HepG2 (cell line): ENCODE measurements around the gene TMEM235. TPM values are rescaled to one million over a fixed set of nuclear protein-coding genes. Genes with fewer than 3 reads are reported as not detected.

Source experiments
- DPF2 ChIP-seq: sonication (generic); formaldehyde crosslinking; IDR thresholded peaks from 2 replicates; pipeline ENCODE4 v1.4.0; 2020; ENCODE audit warnings: mild to moderate bottlenecking, low read depth, missing genetic modification reagents, borderline replicate concordance
- FOXK1 ChIP-seq: sonication (generic); formaldehyde crosslinking; IDR thresholded peaks from 2 replicates; pipeline ENCODE4 v1.4.0; 2020; ENCODE audit warnings: low read depth, missing genetic modification reagents, borderline replicate concordance
- LRRFIP1 ChIP-seq: sonication (generic); formaldehyde crosslinking; conservative IDR thresholded peaks from 2 replicates; pipeline ENCODE4 v1.4.0; 2020; ENCODE audit warnings: missing genetic modification reagents
- POLR2AphosphoS5 ChIP-seq: IDR thresholded peaks from 2 replicates; pipeline ENCODE4 v1.6.1; 2012; ENCODE audit warnings: low read depth, low read length
- SUZ12 ChIP-seq: fragments of 150-350 bp; IDR thresholded peaks from 2 replicates; pipeline ENCODE4 v1.6.1; 2014; ENCODE audit warnings: low read depth, low read length
- TMF1 ChIP-seq: sonication (generic); formaldehyde crosslinking; IDR thresholded peaks from 2 replicates; pipeline ENCODE4 v1.8.1; 2022; ENCODE audit warnings: low read depth, missing genetic modification reagents
- ZNF292 ChIP-seq: sonication (generic); formaldehyde crosslinking; IDR thresholded peaks from 2 replicates; pipeline ENCODE4 v1.8.1; 2022; ENCODE audit warnings: mild to moderate bottlenecking, low read depth, missing genetic modification reagents, borderline replicate concordance
- ZNF724P ChIP-seq: sonication (generic); formaldehyde crosslinking; IDR thresholded peaks from 2 replicates; pipeline ENCODE4 v1.8.0; 2022; ENCODE audit warnings: missing genetic modification reagents, borderline replicate concordance
- ZNF841 ChIP-seq: sonication (generic); formaldehyde crosslinking; IDR thresholded peaks from 2 replicates; pipeline ENCODE4 v1.8.1; 2023; ENCODE audit warnings: missing genetic modification reagents, borderline replicate concordance
- polyA plus RNA-seq, 8 experiments: library from polyadenylated mRNA; depleted of rRNA in 3 of 8; stranded (reverse) in 7 of 8; unstranded in 1 of 8; fragments of >200 nt; fragmentation: Illumina TruSeq in 4 of 8; extraction: Trizol in 4 of 8; gene quantifications; 2 replicates each; pipeline versions ENCODE4 v1.2.1 to v1.2.3, GENCODE V29; 2011 to 2016; ENCODE audit warnings: low read depth in 4 of 8, missing spikeins in 1 of 8, mixed read lengths in 1 of 8; ENCODE audit not compliant: insufficient read depth in 1 of 8
- total RNA-seq, 5 experiments: library from RNA; depleted of rRNA; stranded (reverse); fragments of >200 nt; fragmentation: Illumina TruSeq; extraction: Trizol; gene quantifications; 2 replicates each; pipeline ENCODE4 v1.2.3, GENCODE V29; 2016; ENCODE audit warnings: low read depth in 1 of 5
- TF ChIP-seq, protein P1 (sequence below): sonication (generic); formaldehyde crosslinking; IDR thresholded peaks from 2 replicates; pipeline ENCODE4 v1.4.0; 2020; ENCODE audit warnings: mild to moderate bottlenecking, missing genetic modification reagents, borderline replicate concordance
- TF ChIP-seq, protein P2 (sequence below): sonication (generic); formaldehyde crosslinking; IDR thresholded peaks from 2 replicates; pipeline ENCODE4 v1.5.1; 2020; ENCODE audit warnings: mild to moderate bottlenecking, missing genetic modification reagents, borderline replicate concordance
- TF ChIP-seq, protein P3 (sequence below): IDR thresholded peaks from 2 replicates; pipeline ENCODE4 v1.6.1; 2016; ENCODE audit warnings: missing compliant biosample characterization, missing genetic modification reagents, borderline replicate concordance

TMEM235 gene
- total and polyA plus RNA-seq, 2 of the 13 experiments (the other 11 are each of a cell fraction or from before 2014, with no cell fraction given) = not detected

GRCh38 chr17:78250891-78251772 is 19.7 kb downstream of the TMEM235 start (continued):
- TF ChIP-seq, protein P1, sequence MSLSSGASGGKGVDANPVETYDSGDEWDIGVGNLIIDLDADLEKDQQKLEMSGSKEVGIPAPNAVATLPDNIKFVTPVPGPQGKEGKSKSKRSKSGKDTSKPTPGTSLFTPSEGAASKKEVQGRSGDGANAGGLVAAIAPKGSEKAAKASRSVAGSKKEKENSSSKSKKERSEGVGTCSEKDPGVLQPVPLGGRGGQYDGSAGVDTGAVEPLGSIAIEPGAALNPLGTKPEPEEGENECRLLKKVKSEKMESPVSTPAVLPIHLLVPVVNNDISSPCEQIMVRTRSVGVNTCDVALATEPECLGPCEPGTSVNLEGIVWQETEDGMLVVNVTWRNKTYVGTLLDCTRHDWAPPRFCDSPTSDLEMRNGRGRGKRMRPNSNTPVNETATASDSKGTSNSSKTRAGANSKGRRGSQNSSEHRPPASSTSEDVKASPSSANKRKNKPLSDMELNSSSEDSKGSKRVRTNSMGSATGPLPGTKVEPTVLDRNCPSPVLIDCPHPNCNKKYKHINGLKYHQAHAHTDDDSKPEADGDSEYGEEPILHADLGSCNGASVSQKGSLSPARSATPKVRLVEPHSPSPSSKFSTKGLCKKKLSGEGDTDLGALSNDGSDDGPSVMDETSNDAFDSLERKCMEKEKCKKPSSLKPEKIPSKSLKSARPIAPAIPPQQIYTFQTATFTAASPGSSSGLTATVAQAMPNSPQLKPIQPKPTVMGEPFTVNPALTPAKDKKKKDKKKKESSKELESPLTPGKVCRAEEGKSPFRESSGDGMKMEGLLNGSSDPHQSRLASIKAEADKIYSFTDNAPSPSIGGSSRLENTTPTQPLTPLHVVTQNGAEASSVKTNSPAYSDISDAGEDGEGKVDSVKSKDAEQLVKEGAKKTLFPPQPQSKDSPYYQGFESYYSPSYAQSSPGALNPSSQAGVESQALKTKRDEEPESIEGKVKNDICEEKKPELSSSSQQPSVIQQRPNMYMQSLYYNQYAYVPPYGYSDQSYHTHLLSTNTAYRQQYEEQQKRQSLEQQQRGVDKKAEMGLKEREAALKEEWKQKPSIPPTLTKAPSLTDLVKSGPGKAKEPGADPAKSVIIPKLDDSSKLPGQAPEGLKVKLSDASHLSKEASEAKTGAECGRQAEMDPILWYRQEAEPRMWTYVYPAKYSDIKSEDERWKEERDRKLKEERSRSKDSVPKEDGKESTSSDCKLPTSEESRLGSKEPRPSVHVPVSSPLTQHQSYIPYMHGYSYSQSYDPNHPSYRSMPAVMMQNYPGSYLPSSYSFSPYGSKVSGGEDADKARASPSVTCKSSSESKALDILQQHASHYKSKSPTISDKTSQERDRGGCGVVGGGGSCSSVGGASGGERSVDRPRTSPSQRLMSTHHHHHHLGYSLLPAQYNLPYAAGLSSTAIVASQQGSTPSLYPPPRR = no peak
- TF ChIP-seq, protein P2, sequence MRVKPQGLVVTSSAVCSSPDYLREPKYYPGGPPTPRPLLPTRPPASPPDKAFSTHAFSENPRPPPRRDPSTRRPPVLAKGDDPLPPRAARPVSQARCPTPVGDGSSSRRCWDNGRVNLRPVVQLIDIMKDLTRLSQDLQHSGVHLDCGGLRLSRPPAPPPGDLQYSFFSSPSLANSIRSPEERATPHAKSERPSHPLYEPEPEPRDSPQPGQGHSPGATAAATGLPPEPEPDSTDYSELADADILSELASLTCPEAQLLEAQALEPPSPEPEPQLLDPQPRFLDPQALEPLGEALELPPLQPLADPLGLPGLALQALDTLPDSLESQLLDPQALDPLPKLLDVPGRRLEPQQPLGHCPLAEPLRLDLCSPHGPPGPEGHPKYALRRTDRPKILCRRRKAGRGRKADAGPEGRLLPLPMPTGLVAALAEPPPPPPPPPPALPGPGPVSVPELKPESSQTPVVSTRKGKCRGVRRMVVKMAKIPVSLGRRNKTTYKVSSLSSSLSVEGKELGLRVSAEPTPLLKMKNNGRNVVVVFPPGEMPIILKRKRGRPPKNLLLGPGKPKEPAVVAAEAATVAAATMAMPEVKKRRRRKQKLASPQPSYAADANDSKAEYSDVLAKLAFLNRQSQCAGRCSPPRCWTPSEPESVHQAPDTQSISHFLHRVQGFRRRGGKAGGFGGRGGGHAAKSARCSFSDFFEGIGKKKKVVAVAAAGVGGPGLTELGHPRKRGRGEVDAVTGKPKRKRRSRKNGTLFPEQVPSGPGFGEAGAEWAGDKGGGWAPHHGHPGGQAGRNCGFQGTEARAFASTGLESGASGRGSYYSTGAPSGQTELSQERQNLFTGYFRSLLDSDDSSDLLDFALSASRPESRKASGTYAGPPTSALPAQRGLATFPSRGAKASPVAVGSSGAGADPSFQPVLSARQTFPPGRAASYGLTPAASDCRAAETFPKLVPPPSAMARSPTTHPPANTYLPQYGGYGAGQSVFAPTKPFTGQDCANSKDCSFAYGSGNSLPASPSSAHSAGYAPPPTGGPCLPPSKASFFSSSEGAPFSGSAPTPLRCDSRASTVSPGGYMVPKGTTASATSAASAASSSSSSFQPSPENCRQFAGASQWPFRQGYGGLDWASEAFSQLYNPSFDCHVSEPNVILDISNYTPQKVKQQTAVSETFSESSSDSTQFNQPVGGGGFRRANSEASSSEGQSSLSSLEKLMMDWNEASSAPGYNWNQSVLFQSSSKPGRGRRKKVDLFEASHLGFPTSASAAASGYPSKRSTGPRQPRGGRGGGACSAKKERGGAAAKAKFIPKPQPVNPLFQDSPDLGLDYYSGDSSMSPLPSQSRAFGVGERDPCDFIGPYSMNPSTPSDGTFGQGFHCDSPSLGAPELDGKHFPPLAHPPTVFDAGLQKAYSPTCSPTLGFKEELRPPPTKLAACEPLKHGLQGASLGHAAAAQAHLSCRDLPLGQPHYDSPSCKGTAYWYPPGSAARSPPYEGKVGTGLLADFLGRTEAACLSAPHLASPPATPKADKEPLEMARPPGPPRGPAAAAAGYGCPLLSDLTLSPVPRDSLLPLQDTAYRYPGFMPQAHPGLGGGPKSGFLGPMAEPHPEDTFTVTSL = no peak
- TF ChIP-seq ZNF292 (CRISPR knock-in tag) (no peak), ZNF841 (no peak), LRRFIP1 (CRISPR knock-in tag) (no peak), POLR2AphosphoS5 (no peak), DPF2 (no peak), ZNF724P (peak; percentile 52), TMF1 (CRISPR knock-in tag) (no peak), SUZ12 (no peak), FOXK1 (CRISPR knock-in tag) (peak; percentile 41; the same call in 1 of the 2 replicates)
- TF ChIP-seq, protein P3, sequence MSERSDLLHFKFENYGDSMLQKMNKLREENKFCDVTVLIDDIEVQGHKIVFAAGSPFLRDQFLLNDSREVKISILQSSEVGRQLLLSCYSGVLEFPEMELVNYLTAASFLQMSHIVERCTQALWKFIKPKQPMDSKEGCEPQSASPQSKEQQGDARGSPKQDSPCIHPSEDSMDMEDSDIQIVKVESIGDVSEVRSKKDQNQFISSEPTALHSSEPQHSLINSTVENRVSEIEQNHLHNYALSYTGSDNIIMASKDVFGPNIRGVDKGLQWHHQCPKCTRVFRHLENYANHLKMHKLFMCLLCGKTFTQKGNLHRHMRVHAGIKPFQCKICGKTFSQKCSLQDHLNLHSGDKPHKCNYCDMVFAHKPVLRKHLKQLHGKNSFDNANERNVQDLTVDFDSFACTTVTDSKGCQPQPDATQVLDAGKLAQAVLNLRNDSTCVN (CRISPR knock-in tag) = peak; percentile 62; the same call in 1 of the 2 replicates
